MM.1S (cell line): ENCODE measurements around the gene PYGO2.
A peak's percentile ranks its signal among the peaks of the same experiment; 100 is the strongest.

Source experiments
- DNase-seq: peaks from one replicate; pipeline ENCODE4 v3.0.0-alpha.2; 2015
- H2AFZ ChIP-seq: fragments of 300-600 bp; sonication (generic); 2 replicates; pipeline ENCODE4 v1.6.0; 2016; ENCODE audit warnings: antibody characterized with exemption, low read length
- H3F3A ChIP-seq: fragments of 300-600 bp; sonication (generic); 2 replicates; pipeline ENCODE4 v1.6.1; 2016; ENCODE audit warnings: mild to moderate bottlenecking, antibody characterized with exemption, low read length, moderate library complexity, mixed read lengths; ENCODE audit not compliant: insufficient read depth
- H3K27ac ChIP-seq: fragments of 300-600 bp; sonication (generic); 2 replicates; pipeline ENCODE4 v1.5.1; 2016; ENCODE audit warnings: mild to moderate bottlenecking, low read length
- H3K27me3 ChIP-seq: fragments of 300-600 bp; sonication (generic); replicated peaks from 2 replicates; pipeline ENCODE4 v1.6.0; 2016; ENCODE audit warnings: low read length; ENCODE audit not compliant: insufficient read depth
- H3K36me3 ChIP-seq: fragments of 300-600 bp; sonication (generic); replicated peaks from 2 replicates; pipeline ENCODE4 v1.6.1; 2016; ENCODE audit warnings: mild to moderate bottlenecking, low read length, mixed read lengths; ENCODE audit not compliant: insufficient read depth
- H3K4me1 ChIP-seq: fragments of 300-600 bp; sonication (generic); 2 replicates; pipeline ENCODE4 v1.6.1; 2016; ENCODE audit warnings: low read length, mixed read lengths
- H3K4me2 ChIP-seq: fragments of 300-600 bp; sonication (generic); 2 replicates; pipeline ENCODE4 v1.6.0; 2016; ENCODE audit warnings: low read depth, low read length
- H3K4me3 ChIP-seq: fragments of 300-600 bp; sonication (generic); 2 replicates; pipeline ENCODE4 v1.5.1; 2016; ENCODE audit warnings: low read length, mixed read lengths
- H3K79me2 ChIP-seq: fragments of 300-600 bp; sonication (generic); 2 replicates; pipeline ENCODE4 v1.6.1; 2016; ENCODE audit warnings: mixed run types, low read length, mixed read lengths
- H3K9ac ChIP-seq: fragments of 300-600 bp; sonication (generic); 2 replicates; pipeline ENCODE4 v1.6.1; 2016; ENCODE audit warnings: low read length, mixed read lengths
- H3K9me2 ChIP-seq: fragments of 300-600 bp; sonication (generic); replicated peaks from 2 replicates; pipeline ENCODE4 v1.6.1; 2016; ENCODE audit warnings: mild to moderate bottlenecking, low read length, mixed read lengths; ENCODE audit not compliant: insufficient read depth
- H3K9me3 ChIP-seq: fragments of 300-600 bp; sonication (generic); replicated peaks from 2 replicates; pipeline ENCODE4 v1.6.1; 2016; ENCODE audit warnings: mild to moderate bottlenecking, low read length, mixed read lengths; ENCODE audit not compliant: insufficient read depth
- H4K20me1 ChIP-seq: fragments of 300-600 bp; sonication (generic); 2 replicates; pipeline ENCODE4 v1.6.1; 2016; ENCODE audit warnings: mild to moderate bottlenecking, low read length, moderate library complexity, mixed read lengths; ENCODE audit not compliant: insufficient read depth
- EZH2 ChIP-seq: fragments of 300-600 bp; sonication (generic); optimal IDR thresholded peaks from 2 replicates; pipeline ENCODE3; 2017; ENCODE audit warnings: low read depth, mild to moderate bottlenecking, antibody characterized with exemption, low read length, mixed read lengths
- EZH2phosphoT487 ChIP-seq: fragments of 300-600 bp; sonication (generic); IDR thresholded peaks from 2 replicates; pipeline ENCODE4 v1.6.1; 2018; ENCODE audit warnings: antibody characterized with exemption, low read length
- TF ChIP-seq, protein P1 (sequence below): fragments of 300-600 bp; sonication (generic); IDR thresholded peaks from 2 replicates; pipeline ENCODE4 v1.5.1; 2016; ENCODE audit warnings: antibody characterized with exemption, low read length, mixed read lengths

PYGO2 gene

DNA sequence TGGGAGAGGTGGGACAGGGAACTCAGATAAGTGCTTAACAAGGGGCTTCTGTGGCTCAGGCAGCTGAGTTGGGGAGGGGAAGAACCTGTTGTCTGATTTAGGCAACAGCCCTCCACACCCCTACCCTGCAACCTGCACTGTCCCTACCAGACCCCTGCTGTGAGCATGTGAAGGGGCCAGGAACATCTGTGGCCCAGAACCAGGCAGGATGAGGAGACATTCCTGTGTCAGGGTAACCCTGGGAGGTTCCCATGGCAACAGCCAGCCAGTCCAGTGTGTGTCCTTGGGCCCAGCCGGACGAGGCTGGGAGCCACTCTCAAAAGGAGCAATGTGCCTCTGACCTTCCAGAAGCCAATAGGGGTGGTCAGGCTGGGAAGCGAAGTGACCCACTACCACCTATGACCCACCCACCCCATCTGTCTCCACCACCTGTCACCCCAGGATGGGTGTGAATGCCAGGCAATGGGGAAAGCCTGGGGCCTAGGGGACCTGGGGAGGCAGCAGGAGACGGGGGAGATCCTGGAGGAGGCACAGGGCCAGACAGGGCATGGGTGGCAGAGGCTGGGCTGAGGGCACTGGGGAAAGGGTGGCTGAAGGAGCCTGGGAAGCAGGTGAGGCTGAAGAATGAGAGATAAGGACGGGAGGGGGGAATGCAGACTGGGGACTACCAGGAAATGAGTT, 20.1 kb downstream of the PYGO2 start:
- no peak for TF ChIP-seq EZH2phosphoT487
- Histone ChIP-seq H3K9ac (peak overlapping the region; percentile 89), H2AFZ (no peak overlapping the region), H3K27me3 (no peaks in the 10 kb centered on the region), H3F3A (peaks cover 87% of the 10 kb centered on the region), H3K4me2 (peak overlapping the region; percentile 87; the same call in 1 of the 2 replicates), H3K4me1 (peaks cover 78% of the 10 kb centered on the region), H3K9me2 (no peaks in the 10 kb centered on the region), H4K20me1 (no peaks in the 10 kb centered on the region), H3K36me3 (no peaks in the 10 kb centered on the region), H3K9me3 (no peaks in the 10 kb centered on the region), H3K79me2 (peaks cover 46% of the 10 kb centered on the region), H3K27ac (peak overlapping the region; percentile 91), H3K4me3 (no peak overlapping the region)
- DNase-seq: no peak

DNA sequence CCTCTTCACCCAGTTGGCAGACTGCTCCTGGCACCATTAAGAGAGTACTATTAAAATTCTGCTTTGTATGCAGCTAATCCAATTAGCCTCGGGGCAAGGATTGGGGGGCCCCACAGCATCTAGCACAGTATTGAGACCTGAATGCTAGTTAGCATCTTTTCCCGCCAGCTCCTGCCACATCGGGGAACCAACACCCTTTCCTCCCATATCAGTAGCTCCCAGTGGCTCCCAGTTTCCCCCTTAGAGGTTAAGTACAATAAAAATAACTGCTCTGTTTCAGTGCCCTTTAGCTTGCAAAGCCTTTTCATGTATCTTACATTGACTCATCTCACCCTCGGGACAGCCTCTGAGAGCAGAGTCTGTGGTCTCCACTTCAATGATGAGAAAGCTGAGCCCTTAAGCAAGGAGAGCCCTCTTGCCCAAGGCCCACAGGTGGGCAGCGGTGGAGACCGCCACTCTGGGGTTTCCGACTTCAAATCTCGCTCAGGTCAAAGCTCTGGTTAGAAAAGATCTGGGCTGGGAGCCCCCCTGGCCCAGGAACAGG, 20.9 kb downstream of the PYGO2 start:
- peak overlapping the region; percentile 91 for H3K27ac ChIP-seq

DNA sequence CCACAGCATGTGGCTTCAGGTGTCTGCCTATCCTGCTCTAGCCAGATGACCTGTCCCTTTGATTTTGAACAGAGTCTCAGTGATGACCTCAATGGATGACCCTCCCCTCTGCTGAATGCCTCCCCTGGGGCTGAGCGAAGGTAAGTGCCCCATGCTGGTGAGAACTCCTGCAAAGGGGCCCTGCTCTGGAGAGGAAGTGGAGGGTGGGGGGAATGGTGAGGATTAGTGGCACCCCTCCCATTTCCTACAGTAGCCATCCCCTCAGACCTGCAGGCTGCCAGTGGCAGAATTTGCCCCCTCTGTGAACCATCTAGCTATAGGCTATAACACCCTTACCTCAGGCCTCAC, 21.4 kb downstream of the PYGO2 start:
- peaks cover 44% of the 10 kb centered on the region for H3K79me2 ChIP-seq
- H3K9me3 ChIP-seq: no peaks in the 10 kb centered on the region
- no peak overlapping the region for H2AFZ ChIP-seq
- H3K4me2 ChIP-seq: no peak overlapping the region
- H4K20me1 ChIP-seq: no peaks in the 10 kb centered on the region
- peak overlapping the region; percentile 91; the same call in 1 of the 2 replicates for H3K27ac ChIP-seq
- H3K9ac ChIP-seq: no peak overlapping the region
- no peaks in the 10 kb centered on the region for H3K9me2 ChIP-seq
- H3K4me3 ChIP-seq: no peak overlapping the region
- H3K27me3 ChIP-seq: no peaks in the 10 kb centered on the region
- no peaks in the 10 kb centered on the region for H3K36me3 ChIP-seq
- TF ChIP-seq EZH2phosphoT487 (no peak), EZH2 (no peak)
- TF ChIP-seq, protein P1, sequence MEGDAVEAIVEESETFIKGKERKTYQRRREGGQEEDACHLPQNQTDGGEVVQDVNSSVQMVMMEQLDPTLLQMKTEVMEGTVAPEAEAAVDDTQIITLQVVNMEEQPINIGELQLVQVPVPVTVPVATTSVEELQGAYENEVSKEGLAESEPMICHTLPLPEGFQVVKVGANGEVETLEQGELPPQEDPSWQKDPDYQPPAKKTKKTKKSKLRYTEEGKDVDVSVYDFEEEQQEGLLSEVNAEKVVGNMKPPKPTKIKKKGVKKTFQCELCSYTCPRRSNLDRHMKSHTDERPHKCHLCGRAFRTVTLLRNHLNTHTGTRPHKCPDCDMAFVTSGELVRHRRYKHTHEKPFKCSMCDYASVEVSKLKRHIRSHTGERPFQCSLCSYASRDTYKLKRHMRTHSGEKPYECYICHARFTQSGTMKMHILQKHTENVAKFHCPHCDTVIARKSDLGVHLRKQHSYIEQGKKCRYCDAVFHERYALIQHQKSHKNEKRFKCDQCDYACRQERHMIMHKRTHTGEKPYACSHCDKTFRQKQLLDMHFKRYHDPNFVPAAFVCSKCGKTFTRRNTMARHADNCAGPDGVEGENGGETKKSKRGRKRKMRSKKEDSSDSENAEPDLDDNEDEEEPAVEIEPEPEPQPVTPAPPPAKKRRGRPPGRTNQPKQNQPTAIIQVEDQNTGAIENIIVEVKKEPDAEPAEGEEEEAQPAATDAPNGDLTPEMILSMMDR: no peak
- H3K4me1 ChIP-seq: peaks cover 76% of the 10 kb centered on the region
- no peak for DNase-seq
- peaks cover 78% of the 10 kb centered on the region for H3F3A ChIP-seq

More for the DNA sequence above, 20.9 kb downstream of the PYGO2 start:
- H4K20me1 ChIP-seq: no peaks in the 10 kb centered on the region
- H3K9me3 ChIP-seq: no peaks in the 10 kb centered on the region
- no peak overlapping the region for H3K9ac ChIP-seq
- no peak overlapping the region for H3K4me3 ChIP-seq
- H2AFZ ChIP-seq: no peak overlapping the region
- TF ChIP-seq EZH2: no peak
- TF ChIP-seq, protein P1: no peak
- no peak for TF ChIP-seq EZH2phosphoT487
- H3K9me2 ChIP-seq: no peaks in the 10 kb centered on the region
- H3K36me3 ChIP-seq: no peaks in the 10 kb centered on the region
- H3F3A ChIP-seq: peaks cover 84% of the 10 kb centered on the region
- H3K4me1 ChIP-seq: peaks cover 76% of the 10 kb centered on the region
- H3K79me2 ChIP-seq: peaks cover 44% of the 10 kb centered on the region
- H3K27me3 ChIP-seq: no peaks in the 10 kb centered on the region
- DNase-seq: no peak
- H3K4me2 ChIP-seq: no peak overlapping the region
